Hepatocyte (in vitro differentiated cells): ENCODE data around the gene CHST15. TPM values are rescaled to one million over a fixed set of nuclear protein-coding genes. Genes with fewer than 3 reads are reported as not detected.

Source experiments
- DNase-seq: peaks from one replicate; pipeline ENCODE4 v3.0.0-alpha.2; 2016; ENCODE audit warnings: low spot score
- H2AFZ ChIP-seq: fragments of 200-600 bp; sonication (generic); 2 replicates; pipeline ENCODE4 v1.6.0; 2016; ENCODE audit warnings: antibody characterized with exemption, mild to moderate bottlenecking
- H3K27ac ChIP-seq: fragments of 200-600 bp; sonication (generic); 2 replicates; pipeline ENCODE4 v1.5.1; 2016; ENCODE audit warnings: mild to moderate bottlenecking
- H3K27me3 ChIP-seq: fragments of 200-600 bp; sonication (generic); 2 replicates; pipeline ENCODE4 v1.6.1; 2016
- H3K36me3 ChIP-seq: fragments of 200-600 bp; sonication (generic); replicated peaks from 2 replicates; pipeline ENCODE4 v1.5.1; 2016; ENCODE audit warnings: low read depth; ENCODE audit not compliant: insufficient read depth
- H3K4me1 ChIP-seq: fragments of 200-600 bp; sonication (generic); 2 replicates; pipeline ENCODE4 v1.5.1; 2016; ENCODE audit warnings: mild to moderate bottlenecking, moderate library complexity; ENCODE audit not compliant: insufficient read depth
- H3K4me2 ChIP-seq: fragments of 200-600 bp; sonication (generic); 2 replicates; pipeline ENCODE4 v1.6.0; 2016
- H3K4me3 ChIP-seq: fragments of 200-600 bp; sonication (generic); 2 replicates; pipeline ENCODE4 v1.5.1; 2016; ENCODE audit warnings: mild to moderate bottlenecking
- H3K79me2 ChIP-seq: fragments of 200-600 bp; sonication (generic); 2 replicates; pipeline ENCODE4 v1.6.0; 2017; ENCODE audit warnings: mild to moderate bottlenecking
- H3K9me2 ChIP-seq: fragments of 200-600 bp; sonication (generic); replicated peaks from 2 replicates; pipeline ENCODE4 v1.6.0; 2017; ENCODE audit warnings: mild to moderate bottlenecking; ENCODE audit not compliant: insufficient read depth
- H3K9me3 ChIP-seq: fragments of 200-600 bp; sonication (generic); 2 replicates; pipeline ENCODE4 v1.5.1; 2016; ENCODE audit warnings: low read depth, mild to moderate bottlenecking
- H4K20me1 ChIP-seq: fragments of 200-600 bp; sonication (generic); 2 replicates; pipeline ENCODE4 v1.6.0; 2016; ENCODE audit warnings: mild to moderate bottlenecking; ENCODE audit not compliant: insufficient read depth, poor library complexity, severe bottlenecking
- CTCF ChIP-seq: fragments of 200-600 bp; sonication (generic); IDR thresholded peaks from 2 replicates; pipeline ENCODE4 v1.5.1; 2016; ENCODE audit warnings: antibody characterized with exemption, mild to moderate bottlenecking; ENCODE audit not compliant: poor library complexity
- EZH2 ChIP-seq: fragments of 200-600 bp; sonication (generic); IDR thresholded peaks from 2 replicates; pipeline ENCODE4 v1.6.1; 2016; ENCODE audit warnings: antibody characterized with exemption, mild to moderate bottlenecking, borderline replicate concordance
- EZH2phosphoT487 ChIP-seq: fragments of 200-600 bp; sonication (generic); IDR thresholded peaks from one replicate; pipeline ENCODE4 v1.6.1; 2018; ENCODE audit warnings: antibody characterized with exemption, mild to moderate bottlenecking, low read depth, moderate library complexity; ENCODE audit not compliant: unreplicated experiment, severe bottlenecking
- WGBS: methylation state at CpG from one replicate; pipeline ENCODE4 v1.1.6; 2016; ENCODE audit warnings: low lambda C conversion rate; ENCODE audit errors: missing lambda C conversion rate; 5-methylcytosine and 5-hydroxymethylcytosine counted together
- polyA plus RNA-seq: library from polyadenylated mRNA; unstranded; fragments of >200 nt; fragmentation: Nextera tagmentation; extraction: Ambion mirVana; gene quantifications from 2 replicates; pipeline ENCODE4 v1.2.1, GENCODE V29; 2016
- total RNA-seq: library from RNA; depleted of rRNA; stranded (reverse); fragments of >200 nt; gene quantifications from 2 replicates; pipeline ENCODE4 v1.2.3, GENCODE V29; 2014

Gene CHST15
- total and polyA plus RNA-seq, 2 experiments from 2014 or later = 3.9 to 4.5 TPM

- H3K4me1 ChIP-seq = peaks cover 18% of the 10 kb centered on the region
- H2AFZ ChIP-seq = no peak overlapping the region
- H3K27me3 ChIP-seq = no peaks in the 10 kb centered on the region
- no peaks in the 10 kb centered on the region for H3K79me2 ChIP-seq
- TF ChIP-seq EZH2 = no peak
- no peak for TF ChIP-seq CTCF
- no peak for TF ChIP-seq EZH2phosphoT487
- no peak overlapping the region for H3K4me2 ChIP-seq
- WGBS = 88% methylated on average over 12 of the region's 12 CpGs
- no peaks in the 10 kb centered on the region for H3K9me3 ChIP-seq
- DNase-seq = no peak
- H3K36me3 ChIP-seq = no peaks in the 10 kb centered on the region
- H3K27ac ChIP-seq = no peak overlapping the region
- H4K20me1 ChIP-seq = no peaks in the 10 kb centered on the region
- H3K4me3 ChIP-seq = no peak overlapping the region
- H3K9me2 ChIP-seq = no peaks in the 10 kb centered on the region
These were observed 33.8 kb downstream of the CHST15 start for GRCh38 chr10:124059551-124059950.

- no peak overlapping the region for H3K4me3 ChIP-seq
- no peaks in the 10 kb centered on the region for H3K9me3 ChIP-seq
- H3K27me3 ChIP-seq = no peaks in the 10 kb centered on the region
- H3K9me2 ChIP-seq = no peaks in the 10 kb centered on the region
- no peaks in the 10 kb centered on the region for H4K20me1 ChIP-seq
- no peak overlapping the region for H2AFZ ChIP-seq
- H3K79me2 ChIP-seq = no peaks in the 10 kb centered on the region
- WGBS = 96% methylated on average over 8 of the region's 8 CpGs
- no peak overlapping the region for H3K4me2 ChIP-seq
- DNase-seq = no peak
- H3K36me3 ChIP-seq = no peaks in the 10 kb centered on the region
- TF ChIP-seq CTCF = no peak
- TF ChIP-seq EZH2 = no peak
- TF ChIP-seq EZH2phosphoT487 = no peak
- H3K4me1 ChIP-seq = peaks cover 8% of the 10 kb centered on the region
- H3K27ac ChIP-seq = no peak overlapping the region
These were observed 34.9 kb downstream of the CHST15 start for GRCh38 chr10:124058346-124059003.

GRCh38 chr10:124057601-124058000, 35.8 kb downstream of the CHST15 start:
- no peak overlapping the region for H3K27ac ChIP-seq
- H3K79me2 ChIP-seq = no peaks in the 10 kb centered on the region
- no peak for DNase-seq
- no peak overlapping the region for H3K4me3 ChIP-seq
- TF ChIP-seq CTCF (no peak), EZH2 (no peak), EZH2phosphoT487 (no peak)
- no peaks in the 10 kb centered on the region for H3K27me3 ChIP-seq
- no peak overlapping the region for H2AFZ ChIP-seq
- H3K9me2 ChIP-seq = no peaks in the 10 kb centered on the region
- no peaks in the 10 kb centered on the region for H4K20me1 ChIP-seq
- H3K4me2 ChIP-seq = no peak overlapping the region
- no peaks in the 10 kb centered on the region for H3K9me3 ChIP-seq
- H3K4me1 ChIP-seq = peaks cover under 1% of the 10 kb centered on the region
- 90% methylated on average over 6 of the region's 6 CpGs for WGBS
- H3K36me3 ChIP-seq = no peaks in the 10 kb centered on the region
